Measurements from ENCODE around the gene TTC21A. TPM values are rescaled to one million over a fixed set of nuclear protein-coding genes. Genes with fewer than 3 reads are reported as not detected.

Gene TTC21A
- total RNA-seq, 1 donor from 2014 or later, result 6.2 TPM

GRCh38 chr3:39112113-39112512, 4.6 kb downstream of the TTC21A start:
- Mint-ChIP-seq H3K4me1 (ENCODE audit: low read depth) (peaks cover 11% of the 10 kb centered on the region), H3K9me3 (ENCODE audit: low read depth) (no peaks in the 10 kb centered on the region), H3K27me3 (ENCODE audit: low read depth) (no peaks in the 10 kb centered on the region), H3K4me3 (ENCODE audit: unreplicated experiment) (no peak overlapping the region), H3K27ac (ENCODE audit: unreplicated experiment) (no peak overlapping the region), H3K36me3 (ENCODE audit: low read depth) (no peaks in the 10 kb centered on the region)
- TF ChIP-seq CTCF (IDR thresholded peaks at IDR 0.05), result no peak
- no peak for DNase-seq (ENCODE audit: low spot score)

GRCh38 chr3:39112535-39112934, 5.1 kb downstream of the TTC21A start:
- H3K4me3 Mint-ChIP-seq (ENCODE audit: unreplicated experiment), result no peak overlapping the region
- DNase-seq (ENCODE audit: low spot score), result no peak
- TF ChIP-seq CTCF (IDR thresholded peaks at IDR 0.05), result no peak
- no peaks in the 10 kb centered on the region for H3K9me3 Mint-ChIP-seq (ENCODE audit: low read depth)
- H3K36me3 Mint-ChIP-seq (ENCODE audit: low read depth), result no peaks in the 10 kb centered on the region
- H3K4me1 Mint-ChIP-seq (ENCODE audit: low read depth), result peaks cover 11% of the 10 kb centered on the region
- H3K27ac Mint-ChIP-seq (ENCODE audit: unreplicated experiment), result no peak overlapping the region
- no peaks in the 10 kb centered on the region for H3K27me3 Mint-ChIP-seq (ENCODE audit: low read depth)

GRCh38 chr3:39113291-39113690, 5.8 kb downstream of the TTC21A start:
- Mint-ChIP-seq H3K9me3 (ENCODE audit: low read depth) (no peaks in the 10 kb centered on the region), H3K36me3 (ENCODE audit: low read depth) (no peaks in the 10 kb centered on the region), H3K4me1 (ENCODE audit: low read depth) (peaks cover 5% of the 10 kb centered on the region), H3K4me3 (ENCODE audit: unreplicated experiment) (no peak overlapping the region), H3K27ac (ENCODE audit: unreplicated experiment) (no peak overlapping the region), H3K27me3 (ENCODE audit: low read depth) (no peaks in the 10 kb centered on the region)
- DNase-seq (ENCODE audit: low spot score), result no peak
- no peak for TF ChIP-seq CTCF (IDR thresholded peaks at IDR 0.05)

GRCh38 chr3:39114456-39114855, 7.0 kb downstream of the TTC21A start:
- TF ChIP-seq CTCF (IDR thresholded peaks at IDR 0.05), result no peak
- Mint-ChIP-seq H3K4me1 (ENCODE audit: low read depth) (no peaks in the 10 kb centered on the region), H3K36me3 (ENCODE audit: low read depth) (peaks cover 2% of the 10 kb centered on the region), H3K4me3 (ENCODE audit: unreplicated experiment) (no peak overlapping the region), H3K27ac (ENCODE audit: unreplicated experiment) (no peak overlapping the region), H3K27me3 (ENCODE audit: low read depth) (no peaks in the 10 kb centered on the region), H3K9me3 (ENCODE audit: low read depth) (no peaks in the 10 kb centered on the region)
- no peak for DNase-seq (ENCODE audit: low spot score)

GRCh38 chr3:39115870-39116269, 8.4 kb downstream of the TTC21A start:
- Mint-ChIP-seq H3K4me3 (ENCODE audit: unreplicated experiment) (no peak overlapping the region), H3K36me3 (ENCODE audit: low read depth) (peaks cover 2% of the 10 kb centered on the region), H3K27ac (ENCODE audit: unreplicated experiment) (no peak overlapping the region), H3K27me3 (ENCODE audit: low read depth) (no peaks in the 10 kb centered on the region), H3K4me1 (ENCODE audit: low read depth) (no peaks in the 10 kb centered on the region), H3K9me3 (ENCODE audit: low read depth) (no peaks in the 10 kb centered on the region)
- DNase-seq (ENCODE audit: low spot score), result no peak
- TF ChIP-seq CTCF (IDR thresholded peaks at IDR 0.05), result no peak
